ENCODE results near the gene SOAT1. TPM values are rescaled to one million over a fixed set of nuclear protein-coding genes. Genes with fewer than 3 reads are reported as not detected.
"Not testable (repeated sequence)": the region's sequence is repeated elsewhere in the genome, so short reads cannot be mapped to it uniquely, and the experiment has no call there.

SOAT1 gene
- total RNA-seq, 5 donors from 2014 or later (not counting 1 experiment from before 2014, with no cell fraction given) = 35.0 to 42.1 (median 39.1) TPM

GRCh38 chr1:179262183-179262582 lies 31.4 kb upstream of the SOAT1 start:
- no peaks in the 10 kb centered on the region for H3K27me3 Mint-ChIP-seq
- no CpG with 5 or more reads among the region's 1 CpG for WGBS (ENCODE audit: insufficient coverage)
- H3K9me3 ChIP-seq = no peaks in the 10 kb centered on the region
- no peak overlapping the region for H3K27ac Mint-ChIP-seq
- H3K27ac ChIP-seq (ENCODE audit: low read length) = no peak overlapping the region
- no peak overlapping the region for H3K4me3 Mint-ChIP-seq
- no peaks in the 10 kb centered on the region for H3K36me3 ChIP-seq (ENCODE audit: control insufficient read depth in 2 of 2, extremely low read depth in 1 of 2, insufficient read depth in 1 of 2, low read length in 1 of 2)
- H3K4me1 ChIP-seq (ENCODE audit: control insufficient read depth in 1 of 2, extremely low read depth in 1 of 2, insufficient read depth in 2 of 2, low read length in 2 of 2) = no peaks in the 10 kb centered on the region
- POLR2A ChIA-PET = no interaction called here
- ATAC-seq (replicated peaks in 1 of 4) = no peak
- H3K9me3 Mint-ChIP-seq = no peaks in the 10 kb centered on the region
- CTCF ChIA-PET = interaction anchor here in 1 of 2 donors (1.2 kb wide), 1 partner anchor 33 kb away, joined by 4 read pairs; no protein-coding TSS in a partner anchor
- no peak for DNase-seq
- no peak overlapping the region for H3K4me3 ChIP-seq (ENCODE audit: control insufficient read depth in 1 of 2, extremely low read depth in 1 of 2, low read length in 1 of 2)
- no peaks in the 10 kb centered on the region for H3K36me3 Mint-ChIP-seq
- H3K27me3 ChIP-seq (replicated peaks in 1 of 2; ENCODE audit: control insufficient read depth in 2 of 2, extremely low read depth in 1 of 2, insufficient read depth in 2 of 2, low read length in 1 of 2) = no peaks in the 10 kb centered on the region
- no peaks in the 10 kb centered on the region for H3K4me1 Mint-ChIP-seq

- H3K36me3 Mint-ChIP-seq = no peaks in the 10 kb centered on the region
- Histone ChIP-seq H3K36me3 (ENCODE audit: control insufficient read depth in 2 of 2, extremely low read depth in 1 of 2, insufficient read depth in 1 of 2, low read length in 1 of 2) (no peaks in the 10 kb centered on the region), H3K27me3 (replicated peaks in 1 of 2; ENCODE audit: control insufficient read depth in 2 of 2, extremely low read depth in 1 of 2, insufficient read depth in 2 of 2, low read length in 1 of 2) (no peaks in the 10 kb centered on the region), H3K9me3 (no peaks in the 10 kb centered on the region), H3K27ac (ENCODE audit: low read length) (no peak overlapping the region), H3K4me1 (ENCODE audit: control insufficient read depth in 1 of 2, extremely low read depth in 1 of 2, insufficient read depth in 2 of 2, low read length in 2 of 2) (no peaks in the 10 kb centered on the region), H3K4me3 (ENCODE audit: control insufficient read depth in 1 of 2, extremely low read depth in 1 of 2, low read length in 1 of 2) (no peak overlapping the region)
- H3K4me1 Mint-ChIP-seq = no peaks in the 10 kb centered on the region
- no peak for ATAC-seq (replicated peaks in 1 of 4)
- ChIA-PET CTCF (interaction anchor here in 1 of 2 donors (1.2 kb wide), 1 partner anchor 32 kb away, joined by 4 read pairs; no protein-coding TSS in a partner anchor), POLR2A (no interaction called here)
- no peaks in the 10 kb centered on the region for H3K9me3 Mint-ChIP-seq
- DNase-seq = no peak
- no peak overlapping the region for H3K4me3 Mint-ChIP-seq
- H3K27ac Mint-ChIP-seq = no peak overlapping the region
- no peaks in the 10 kb centered on the region for H3K27me3 Mint-ChIP-seq
These were observed 30.5 kb upstream of the SOAT1 start for GRCh38 chr1:179263121-179263520.

GRCh38 chr1:179264507-179264906 lies 29.1 kb upstream of the SOAT1 start:
- DNase-seq (no peak), ATAC-seq (replicated peaks in 1 of 4) (no peak)
- H3K27ac ChIP-seq (ENCODE audit: low read length) = no peak overlapping the region
- no peak overlapping the region for H3K27ac Mint-ChIP-seq
- no peaks in the 10 kb centered on the region for H3K27me3 ChIP-seq (replicated peaks in 1 of 2; ENCODE audit: control insufficient read depth in 2 of 2, extremely low read depth in 1 of 2, insufficient read depth in 2 of 2, low read length in 1 of 2)
- H3K4me3 Mint-ChIP-seq = no peak overlapping the region
- H3K9me3 ChIP-seq = no peaks in the 10 kb centered on the region
- H3K9me3 Mint-ChIP-seq = no peaks in the 10 kb centered on the region
- 80% methylated on average over 1 of the region's 3 CpGs for WGBS (ENCODE audit: insufficient coverage)
- H3K36me3 Mint-ChIP-seq = no peaks in the 10 kb centered on the region
- no peaks in the 10 kb centered on the region for H3K36me3 ChIP-seq (ENCODE audit: control insufficient read depth in 2 of 2, extremely low read depth in 1 of 2, insufficient read depth in 1 of 2, low read length in 1 of 2)
- no peaks in the 10 kb centered on the region for H3K4me1 Mint-ChIP-seq
- ChIA-PET POLR2A (no interaction called here), CTCF (no interaction called here)
- H3K4me1 ChIP-seq (ENCODE audit: control insufficient read depth in 1 of 2, extremely low read depth in 1 of 2, insufficient read depth in 2 of 2, low read length in 2 of 2) = no peaks in the 10 kb centered on the region
- no peaks in the 10 kb centered on the region for H3K27me3 Mint-ChIP-seq
- no peak overlapping the region for H3K4me3 ChIP-seq (ENCODE audit: control insufficient read depth in 1 of 2, extremely low read depth in 1 of 2, low read length in 1 of 2)

GRCh38 chr1:179269071-179269470 lies 24.5 kb upstream of the SOAT1 start:
- Mint-ChIP-seq H3K9me3 (no peaks in the 10 kb centered on the region), H3K4me3 (no peak overlapping the region), H3K27me3 (no peaks in the 10 kb centered on the region), H3K4me1 (no peaks in the 10 kb centered on the region), H3K36me3 (no peaks in the 10 kb centered on the region), H3K27ac (no peak overlapping the region)
- Histone ChIP-seq H3K27me3 (replicated peaks in 1 of 2; ENCODE audit: control insufficient read depth in 2 of 2, extremely low read depth in 1 of 2, insufficient read depth in 2 of 2, low read length in 1 of 2) (no peaks in the 10 kb centered on the region), H3K9me3 (no peaks in the 10 kb centered on the region), H3K4me3 (ENCODE audit: control insufficient read depth in 1 of 2, extremely low read depth in 1 of 2, low read length in 1 of 2) (no peak overlapping the region), H3K4me1 (ENCODE audit: control insufficient read depth in 1 of 2, extremely low read depth in 1 of 2, insufficient read depth in 2 of 2, low read length in 2 of 2) (no peaks in the 10 kb centered on the region), H3K27ac (ENCODE audit: low read length) (no peak overlapping the region), H3K36me3 (ENCODE audit: control insufficient read depth in 2 of 2, extremely low read depth in 1 of 2, insufficient read depth in 1 of 2, low read length in 1 of 2) (no peaks in the 10 kb centered on the region)
- ATAC-seq (replicated peaks in 1 of 4) (no peak), DNase-seq (no peak)
- ChIA-PET CTCF (no interaction called here), POLR2A (interaction anchor here in 1 of 2 donors (0.5 kb wide), 1 partner anchor 317 kb away, joined by 8 read pairs; no protein-coding TSS in a partner anchor)

GRCh38 chr1:179274424-179274823 lies 19.2 kb upstream of the SOAT1 start:
- H3K27ac Mint-ChIP-seq; H3K36me3 Mint-ChIP-seq; H3K27me3 Mint-ChIP-seq; H3K9me3 ChIP-seq; H3K4me1 ChIP-seq (ENCODE audit: control insufficient read depth in 1 of 2, extremely low read depth in 1 of 2, insufficient read depth in 2 of 2, low read length in 2 of 2); H3K27me3 ChIP-seq (replicated peaks in 1 of 2; ENCODE audit: control insufficient read depth in 2 of 2, extremely low read depth in 1 of 2, insufficient read depth in 2 of 2, low read length in 1 of 2); H3K27ac ChIP-seq (ENCODE audit: low read length); H3K4me3 ChIP-seq (ENCODE audit: control insufficient read depth in 1 of 2, extremely low read depth in 1 of 2, low read length in 1 of 2); H3K36me3 ChIP-seq (ENCODE audit: control insufficient read depth in 2 of 2, extremely low read depth in 1 of 2, insufficient read depth in 1 of 2, low read length in 1 of 2); DNase-seq; CTCF ChIA-PET; ATAC-seq (replicated peaks in 1 of 4); H3K9me3 Mint-ChIP-seq; H3K4me1 Mint-ChIP-seq; H3K4me3 Mint-ChIP-seq: not testable (repeated sequence)
- POLR2A ChIA-PET = interaction anchor here in 1 of 2 donors (0.5 kb wide), 1 partner anchor 30 kb away, joined by 5 read pairs; no protein-coding TSS in a partner anchor
- 71% methylated on average over 1 of the region's 5 CpGs for WGBS (ENCODE audit: insufficient coverage)

GRCh38 chr1:179278920-179279319 lies 14.7 kb upstream of the SOAT1 start:
- Mint-ChIP-seq H3K4me1 (no peaks in the 10 kb centered on the region), H3K27ac (no peak overlapping the region), H3K27me3 (peaks cover 0 to 3% of the 10 kb centered on the region in 2 donors), H3K36me3 (no peaks in the 10 kb centered on the region), H3K4me3 (no peak overlapping the region), H3K9me3 (peaks cover 4 to 11% (median 9%) of the 10 kb centered on the region in 3 donors)
- H3K9me3 ChIP-seq = no peaks in the 10 kb centered on the region
- no peaks in the 10 kb centered on the region for H3K27me3 ChIP-seq (replicated peaks in 1 of 2; ENCODE audit: control insufficient read depth in 2 of 2, extremely low read depth in 1 of 2, insufficient read depth in 2 of 2, low read length in 1 of 2)
- no peak overlapping the region for H3K4me3 ChIP-seq (ENCODE audit: control insufficient read depth in 1 of 2, extremely low read depth in 1 of 2, low read length in 1 of 2)
- no peak for ATAC-seq (replicated peaks in 1 of 4)
- POLR2A ChIA-PET = interaction anchor here in 1 of 2 donors (0.6 to 0.7 kb wide), 2 partner anchors 16 to 45 kb away, joined by 3 to 13 read pairs; no protein-coding TSS in a partner anchor
- CTCF ChIA-PET = interaction anchor here in 1 of 2 donors (0.6 to 0.7 kb wide), 4 partner anchors 19 to 751 kb away, joined by 3 to 8 read pairs (median 5); no protein-coding TSS in a partner anchor
- H3K27ac ChIP-seq (ENCODE audit: low read length) = no peak overlapping the region
- no peaks in the 10 kb centered on the region for H3K36me3 ChIP-seq (ENCODE audit: control insufficient read depth in 2 of 2, extremely low read depth in 1 of 2, insufficient read depth in 1 of 2, low read length in 1 of 2)
- WGBS (ENCODE audit: insufficient coverage) = 96% methylated on average over 4 of the region's 5 CpGs
- no peak for DNase-seq
- no peaks in the 10 kb centered on the region for H3K4me1 ChIP-seq (ENCODE audit: control insufficient read depth in 1 of 2, extremely low read depth in 1 of 2, insufficient read depth in 2 of 2, low read length in 2 of 2)

GRCh38 chr1:179283992-179284391 lies 9.6 kb upstream of the SOAT1 start:
- H3K36me3 ChIP-seq (ENCODE audit: control insufficient read depth in 2 of 2, extremely low read depth in 1 of 2, insufficient read depth in 1 of 2, low read length in 1 of 2) = no peaks in the 10 kb centered on the region
- H3K9me3 ChIP-seq = no peaks in the 10 kb centered on the region
- ChIA-PET CTCF (interaction anchor here (0.7 kb wide), 4 partner anchors 10 to 282 kb away, joined by 3 to 6 read pairs (median 4); no protein-coding TSS in a partner anchor), POLR2A (interaction anchor here (0.6 to 0.7 kb wide), 2 partner anchors 122 to 223 kb away, joined by 5 to 9 read pairs; no protein-coding TSS in a partner anchor)
- H3K4me1 ChIP-seq (ENCODE audit: control insufficient read depth in 1 of 2, extremely low read depth in 1 of 2, insufficient read depth in 2 of 2, low read length in 2 of 2) = no peaks in the 10 kb centered on the region
- Mint-ChIP-seq H3K36me3 (no peaks in the 10 kb centered on the region), H3K9me3 (peaks cover 4 to 6% (median 5%) of the 10 kb centered on the region in 3 donors), H3K27ac (no peak overlapping the region), H3K4me1 (no peaks in the 10 kb centered on the region), H3K27me3 (peaks cover 0 to 3% of the 10 kb centered on the region in 2 donors), H3K4me3 (no peak overlapping the region)
- no peaks in the 10 kb centered on the region for H3K27me3 ChIP-seq (replicated peaks in 1 of 2; ENCODE audit: control insufficient read depth in 2 of 2, extremely low read depth in 1 of 2, insufficient read depth in 2 of 2, low read length in 1 of 2)
- no peak overlapping the region for H3K4me3 ChIP-seq (ENCODE audit: control insufficient read depth in 1 of 2, extremely low read depth in 1 of 2, low read length in 1 of 2)
- H3K27ac ChIP-seq (ENCODE audit: low read length) = no peak overlapping the region
- WGBS (ENCODE audit: insufficient coverage) = no CpG with 5 or more reads among the region's 2 CpGs
- ATAC-seq (replicated peaks in 1 of 4) (no peak), DNase-seq (no peak)
